Gastrocnemius medialis (tissue), 4 donors: ENCODE results near the gene TBC1D32.

Experiments
- CTCF ChIP-seq, 5 experiments: fragments of 450-650 bp in 3 of 5; fragments of 200-600 bp in 2 of 5; sonication (generic) in 2 of 5; IDR thresholded peaks in 4 of 5; conservative IDR thresholded peaks in 1 of 5; 1 replicate in 4 of 5; 2 replicates in 1 of 5; pipeline ENCODE4 v1.5.1; 2016 to 2019; ENCODE audit warnings: antibody characterized with exemption in 5 of 5, mild to moderate bottlenecking in 3 of 5, moderate library complexity in 3 of 5
- POLR2A ChIP-seq, 2 donors: fragments of 450-650 bp; IDR thresholded peaks; one replicate each; pipeline ENCODE4 v1.6.1; 2017; ENCODE audit warnings: antibody characterized with exemption in 2 of 2, mild to moderate bottlenecking in 2 of 2, moderate library complexity in 2 of 2

- TF ChIP-seq CTCF (IDR thresholded peaks at IDR 0.05 in 4 of 5, conservative IDR thresholded peaks at IDR 0.05 in 1 of 5) (no peak), POLR2A (IDR thresholded peaks at IDR 0.05) (no peak)
Measured at GRCh38 chr6:121309768-121310469, 24.4 kb downstream of the TBC1D32 start.
